K562 (cell line): ENCODE data around the gene ST6GALNAC3. TPM values are rescaled to one million over a fixed set of nuclear protein-coding genes. Genes with fewer than 3 reads are reported as not detected.

Experiments used
- ATAC-seq: fragments of 200-7000 bp; cut with Tn5 transposase; 3 replicates; pipeline ENCODE4 v1.9.1; 2020; ENCODE audit warnings: moderate library complexity
- BruUV-seq: library from RNA; stranded (reverse); fragments of 400-500 nt; replicated peaks from 2 replicates; lab custom pipeline; 2021; lab: Mats Ljungman, UMichigan
- CTCF ChIA-PET: fragments of 300-600 bp; formaldehyde crosslinking; extraction: SDS; loops from one replicate; lab custom pipeline; 2021; ENCODE audit warnings: low intra/inter-chr PET ratio; lab: Yijun Ruan, JAX
- POLR2A ChIA-PET: fragments of 300-600, 350-650 bp; sonication (Branson Sonifier 250); formaldehyde crosslinking; extraction: SDS; loops from one replicate; lab custom pipeline; 2021; ENCODE audit warnings: antibody characterized with exemption, inconsistent platforms; lab: Yijun Ruan, JAX
- DNase-seq, 4 experiments: peaks; one replicate each; pipeline versions ENCODE4 v3.0.0 to v3.0.0-alpha.2; 2011 to 2018; ENCODE audit warnings: low spot score in 3 of 4, mixed read lengths in 3 of 4; ENCODE audit errors: extremely low read depth in 1 of 4
- FAIRE-seq: peaks from 2 replicates; lab custom pipeline; 2011; peaks lifted over from hg19 to GRCh38; lab: Jason Lieb, UNC
- H2AFZ ChIP-seq: 2 replicates; pipeline ENCODE4 v1.6.0; 2011; ENCODE audit warnings: low read depth, low read length, control low read depth, inconsistent platforms
- H3K27ac ChIP-seq: fragments of 200-600 bp; 3 replicates; pipeline ENCODE4 v1.8.0; 2011; ENCODE audit warnings: low read depth, mild to moderate bottlenecking, control low read depth, inconsistent platforms, low read length, moderate library complexity, mixed read lengths; ENCODE audit errors: extremely low read depth
- H3K27me3 ChIP-seq, 2 experiments: fragments of 300-600 bp in 1 of 2; 2 replicates in 1 of 2; 3 replicates in 1 of 2; pipeline versions ENCODE4 v1.6.0 to v1.8.0; 2011; ENCODE audit warnings: inconsistent platforms in 2 of 2, low read length in 2 of 2, mild to moderate bottlenecking in 1 of 2, mixed read lengths in 1 of 2, moderate library complexity in 1 of 2; ENCODE audit not compliant: control insufficient read depth in 2 of 2, insufficient read depth in 2 of 2
- H3K36me3 ChIP-seq: fragments of 300-600 bp; 3 replicates; pipeline ENCODE4 v1.8.0; 2011; ENCODE audit warnings: mild to moderate bottlenecking, low read length, inconsistent platforms; ENCODE audit not compliant: control insufficient read depth, insufficient read depth
- H3K4me1 ChIP-seq, 2 experiments: fragments of 200-600 bp in 1 of 2; replicated peaks in 1 of 2; 2 replicates in 1 of 2; 3 replicates in 1 of 2; pipeline versions ENCODE4 v1.5.1 to v1.8.0; 2011; ENCODE audit warnings: inconsistent platforms in 2 of 2, low read length in 2 of 2, mild to moderate bottlenecking in 1 of 2, mixed read lengths in 1 of 2, moderate library complexity in 1 of 2; ENCODE audit not compliant: control insufficient read depth in 2 of 2, insufficient read depth in 2 of 2
- H3K4me2 ChIP-seq: 2 replicates; pipeline ENCODE4 v1.6.1; 2011; ENCODE audit warnings: low read length, control low read depth, inconsistent platforms, mixed read lengths; ENCODE audit not compliant: insufficient read depth
- H3K4me3 ChIP-seq: fragments of 200-600 bp; sonication (generic), shearing (Covaris generic); 2 replicates; pipeline ENCODE4 v1.5.1; 2016; ENCODE audit warnings: control low read depth, inconsistent platforms
- H3K79me2 ChIP-seq: fragments of 200-600 bp; 3 replicates; pipeline ENCODE4 v1.8.0; 2011; ENCODE audit warnings: low read length, inconsistent platforms; ENCODE audit not compliant: control insufficient read depth, insufficient read depth
- H3K9ac ChIP-seq, 2 experiments: 2 replicates each; pipeline versions ENCODE4 v1.6.0 to v1.6.1; 2011; ENCODE audit warnings: low read depth in 2 of 2, low read length in 2 of 2, control low read depth in 1 of 2, inconsistent platforms in 1 of 2, mild to moderate bottlenecking in 1 of 2, mixed read lengths in 1 of 2; ENCODE audit not compliant: insufficient read depth in 1 of 2
- H3K9me1 ChIP-seq: one replicate; pipeline ENCODE4 v1.6.0; 2011; ENCODE audit warnings: inconsistent platforms, mild to moderate bottlenecking, low read length, moderate library complexity; ENCODE audit not compliant: control insufficient read depth, insufficient read depth
- H3K9me3 ChIP-seq: replicated peaks from 2 replicates; pipeline ENCODE4 v1.5.1; 2011; ENCODE audit warnings: low read depth, low read length, inconsistent platforms; ENCODE audit not compliant: control insufficient read depth, insufficient read depth
- H4K20me1 ChIP-seq: replicated peaks from 2 replicates; pipeline ENCODE4 v1.6.1; 2011; ENCODE audit warnings: low read length, inconsistent platforms, mixed read lengths; ENCODE audit not compliant: control insufficient read depth, insufficient read depth
- NBN ChIP-seq: fragments of 450-650 bp; IDR thresholded peaks from 2 replicates; pipeline ENCODE4 v1.6.1; 2016; ENCODE audit warnings: low read depth, mild to moderate bottlenecking
- RAD21 ChIP-seq, 2 experiments: fragments of 250-450 bp in 1 of 2; fragments of 450-650 bp in 1 of 2; sonication (Bioruptor Pico) in 1 of 2; formaldehyde crosslinking in 1 of 2; IDR thresholded peaks in 1 of 2; conservative IDR thresholded peaks in 1 of 2; 2 replicates each; pipeline versions ENCODE4 v1.4.0 to v1.8.0; 2020 to 2022; ENCODE audit warnings: mild to moderate bottlenecking in 2 of 2, moderate library complexity in 1 of 2
- SREBF2 ChIP-seq: sonication (generic); formaldehyde crosslinking; IDR thresholded peaks from 2 replicates; pipeline ENCODE4 v1.4.0; 2020; ENCODE audit warnings: mild to moderate bottlenecking, missing genetic modification reagents
- XRCC4 ChIP-seq: IDR thresholded peaks from one replicate; pipeline ENCODE4 v1.6.1; 2011; ENCODE audit not compliant: insufficient read depth, insufficient read length; ENCODE audit errors: extremely low read depth
- ZNF444 ChIP-seq: fragments of 250-450 bp; sonication (Bioruptor Pico); IDR thresholded peaks from 2 replicates; pipeline ENCODE4 v1.4.0; 2020; ENCODE audit warnings: mild to moderate bottlenecking, moderate library complexity
- WGBS: fragments of 100-300 bp; shearing (Covaris generic); methylation state at CpG from one replicate; pipeline ENCODE4 v1.1.6; 2016; ENCODE audit warnings: low coverage, mixed read lengths; ENCODE audit not compliant: insufficient coverage; ENCODE audit errors: missing lambda C conversion rate; 5-methylcytosine and 5-hydroxymethylcytosine counted together
- in situ Hi-C: fragments of 300-500 bp; cut with MboI; formaldehyde crosslinking; loops from 4 replicates; pipeline ENCODE4 v1.15.0; 2018; ENCODE audit warnings: inconsistent platforms, mixed read lengths
- intact Hi-C: fragments of 100-400 bp; cut with micrococcal nuclease; formaldehyde crosslinking; loops from 2 replicates; pipeline ENCODE4 v1.14.2; 2022
- polyA plus RNA-seq, 8 experiments: library from polyadenylated mRNA; depleted of rRNA in 4 of 8; stranded (reverse) in 5 of 8; unstranded in 3 of 8; fragments of >200 nt; fragmentation: Nextera tagmentation in 2 of 8; fragmentation: Illumina TruSeq in 1 of 8; extraction: Ambion mirVana in 2 of 8; extraction: Trizol in 1 of 8; gene quantifications; 2 replicates each; pipeline versions ENCODE4 v1.2.1 to v1.2.3, GENCODE V29; 2011 to 2014; ENCODE audit warnings: inconsistent platforms in 1 of 8, missing spikeins in 1 of 8
- total RNA-seq, 7 experiments: library from RNA; depleted of rRNA in 6 of 7; stranded (reverse); fragments of >200 nt in 6 of 7; fragmentation: Illumina TruSeq in 2 of 7; extraction: Trizol in 2 of 7; gene quantifications; 2 replicates each; pipeline versions ENCODE4 v1.2.1 to v1.2.3, GENCODE V29; 2011 to 2021; ENCODE audit warnings: low replicate concordance in 1 of 7
- TF ChIP-seq, protein P1 (sequence below): fragments of 450-650 bp; formaldehyde crosslinking; IDR thresholded peaks from 2 replicates; pipeline ENCODE4 v1.4.0; 2020; ENCODE audit warnings: mild to moderate bottlenecking, moderate library complexity

ST6GALNAC3 gene
- total and polyA plus RNA-seq, 9 of the 15 experiments (the other 6 are each of a cell fraction or from before 2014, with no cell fraction given) = 0.04 to 0.29 (median 0.18) TPM; not detected in 6

DNA sequence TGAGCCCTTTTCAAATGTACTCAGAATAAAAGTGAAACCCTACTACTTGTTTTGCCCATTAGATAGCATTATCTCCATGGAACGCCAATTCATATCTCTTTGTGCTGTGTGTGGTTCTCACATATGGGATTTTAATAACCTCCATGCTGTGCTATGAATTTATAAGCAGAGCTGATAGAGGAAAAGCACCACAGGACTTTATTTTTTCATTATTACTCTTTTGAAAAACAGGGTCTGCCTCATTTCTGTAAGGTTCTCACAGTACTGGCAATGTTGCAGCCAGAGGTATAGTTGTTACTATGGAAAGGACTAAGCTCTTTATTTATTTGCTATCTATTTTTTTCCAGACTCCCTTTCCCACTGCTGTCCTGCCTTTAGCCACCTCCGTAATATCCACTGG lies 313.7 kb downstream of the ST6GALNAC3 start:
- H3K4me2 ChIP-seq = no peak overlapping the region
- no peaks in the 10 kb centered on the region for H3K9me3 ChIP-seq
- CTCF ChIA-PET = no interaction called here
- no peaks in the 10 kb centered on the region for H3K27me3 ChIP-seq
- no peaks in the 10 kb centered on the region for H4K20me1 ChIP-seq
- H2AFZ ChIP-seq = no peak overlapping the region
- in situ Hi-C loops (no loop called here), intact Hi-C loops (no loop called here)
- WGBS = 5% methylated on average over 2 of the region's 2 CpGs
- TF ChIP-seq, protein P1, sequence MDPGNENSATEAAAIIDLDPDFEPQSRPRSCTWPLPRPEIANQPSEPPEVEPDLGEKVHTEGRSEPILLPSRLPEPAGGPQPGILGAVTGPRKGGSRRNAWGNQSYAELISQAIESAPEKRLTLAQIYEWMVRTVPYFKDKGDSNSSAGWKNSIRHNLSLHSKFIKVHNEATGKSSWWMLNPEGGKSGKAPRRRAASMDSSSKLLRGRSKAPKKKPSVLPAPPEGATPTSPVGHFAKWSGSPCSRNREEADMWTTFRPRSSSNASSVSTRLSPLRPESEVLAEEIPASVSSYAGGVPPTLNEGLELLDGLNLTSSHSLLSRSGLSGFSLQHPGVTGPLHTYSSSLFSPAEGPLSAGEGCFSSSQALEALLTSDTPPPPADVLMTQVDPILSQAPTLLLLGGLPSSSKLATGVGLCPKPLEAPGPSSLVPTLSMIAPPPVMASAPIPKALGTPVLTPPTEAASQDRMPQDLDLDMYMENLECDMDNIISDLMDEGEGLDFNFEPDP (CRISPR knock-in tag) = no peak
- no peak for TF ChIP-seq SREBF2 (CRISPR knock-in tag)
- TF ChIP-seq ZNF444 (CRISPR knock-in tag) = no peak
- no peak for TF ChIP-seq RAD21 (CRISPR knock-in tag; conservative IDR thresholded peaks at IDR 0.05 in 1 of 2, IDR thresholded peaks at IDR 0.05 in 1 of 2)
- TF ChIP-seq NBN = no peak
- TF ChIP-seq XRCC4 = no peak
- H3K9me1 ChIP-seq = no peaks in the 10 kb centered on the region
- H3K9ac ChIP-seq = no peak overlapping the region
- H3K36me3 ChIP-seq = no peaks in the 10 kb centered on the region
- no peak overlapping the region for H3K4me3 ChIP-seq
- POLR2A ChIA-PET = no interaction called here
- ATAC-seq = no peak
- BruUV-seq = no TSS peak
- no peak overlapping the region for H3K27ac ChIP-seq
- no peaks in the 10 kb centered on the region for H3K79me2 ChIP-seq
- FAIRE-seq = no peak
- no peak for DNase-seq
- no peaks in the 10 kb centered on the region for H3K4me1 ChIP-seq
